Effector memory CD8-positive, alpha-beta T cell (primary cell): ENCODE measurements around the gene C1orf94.
"Not testable (repeated sequence)": the region's sequence is repeated elsewhere in the genome, so short reads cannot be mapped to it uniquely, and the experiment has no call there.

ENCODE experiments used
- ATAC-seq: fragments of 150-1000 bp; cut with Tn5 transposase; replicated peaks from 2 replicates; pipeline ENCODE4 v1.10.0; 2021; ENCODE audit warnings: mild to moderate bottlenecking, moderate library complexity
- DNase-seq, 3 experiments: peaks; one replicate each; pipeline ENCODE4 v3.0.0; 2021
- H3K27ac Mint-ChIP-seq, 2 donors: one replicate each; pipeline ENCODE4 v1.8.0; 2022; ENCODE audit warnings: mild to moderate bottlenecking in 2 of 2, mixed read lengths in 2 of 2, moderate library complexity in 2 of 2
- H3K27me3 Mint-ChIP-seq, 2 donors: one replicate each; pipeline ENCODE4 v1.8.0; 2022; ENCODE audit warnings: mixed read lengths in 2 of 2
- H3K36me3 Mint-ChIP-seq: one replicate; pipeline ENCODE4 v1.8.0; 2022; ENCODE audit warnings: mild to moderate bottlenecking, moderate library complexity, mixed read lengths; ENCODE audit not compliant: insufficient read depth
- H3K4me1 Mint-ChIP-seq, 2 donors: one replicate each; pipeline ENCODE4 v1.8.0; 2022; ENCODE audit warnings: low read depth in 2 of 2, mixed read lengths in 2 of 2
- H3K4me3 Mint-ChIP-seq, 2 donors: one replicate each; pipeline ENCODE4 v1.8.0; 2022; ENCODE audit warnings: mild to moderate bottlenecking in 2 of 2, mixed read lengths in 2 of 2, moderate library complexity in 2 of 2
- H3K9me3 Mint-ChIP-seq, 2 donors: one replicate each; pipeline ENCODE4 v1.8.0; 2022; ENCODE audit warnings: mixed read lengths in 2 of 2

C1orf94 gene

GRCh38 chr1:34175744-34176143, 963 bp upstream of the C1orf94 start:
- no peaks in the 10 kb centered on the region for H3K9me3 Mint-ChIP-seq
- no peak overlapping the region for H3K4me3 Mint-ChIP-seq
- no peaks in the 10 kb centered on the region for H3K4me1 Mint-ChIP-seq
- ATAC-seq (no peak), DNase-seq (no peak)
- no peaks in the 10 kb centered on the region for H3K36me3 Mint-ChIP-seq
- H3K27me3 Mint-ChIP-seq = peaks cover 50 to 62% of the 10 kb centered on the region in 2 donors
- no peak overlapping the region for H3K27ac Mint-ChIP-seq

GRCh38 chr1:34178072-34178471, 1.4 kb downstream of the C1orf94 start:
- H3K4me3 Mint-ChIP-seq = no peak overlapping the region
- no peaks in the 10 kb centered on the region for H3K4me1 Mint-ChIP-seq

GRCh38 chr1:34183381-34183780, 6.7 kb downstream of the C1orf94 start:
- H3K4me1 Mint-ChIP-seq, DNase-seq, H3K27ac Mint-ChIP-seq, H3K4me3 Mint-ChIP-seq, ATAC-seq, H3K9me3 Mint-ChIP-seq, H3K36me3 Mint-ChIP-seq: not testable (repeated sequence)
- peaks cover 43 to 51% of the 10 kb centered on the region in 2 donors for H3K27me3 Mint-ChIP-seq

More at GRCh38 chr1:34178072-34178471, 1.4 kb downstream of the C1orf94 start:
- Mint-ChIP-seq H3K36me3 (no peaks in the 10 kb centered on the region), H3K27me3 (peaks cover 52 to 72% of the 10 kb centered on the region in 2 donors), H3K9me3 (peaks cover 0 to 2% of the 10 kb centered on the region in 2 donors), H3K27ac (no peak overlapping the region)
- DNase-seq (no peak), ATAC-seq (no peak)

- H3K27me3 Mint-ChIP-seq = peaks cover 37 to 57% of the 10 kb centered on the region in 2 donors
- peaks cover 2% of the 10 kb centered on the region for H3K36me3 Mint-ChIP-seq
- ATAC-seq = no peak
- H3K4me1 Mint-ChIP-seq = no peaks in the 10 kb centered on the region
- H3K27ac Mint-ChIP-seq = no peak overlapping the region
- no peak overlapping the region for H3K4me3 Mint-ChIP-seq
- peaks cover 0 to 2% of the 10 kb centered on the region in 2 donors for H3K9me3 Mint-ChIP-seq
- DNase-seq = no peak
These were observed 10.2 kb downstream of the C1orf94 start for GRCh38 chr1:34186741-34187494.

GRCh38 chr1:34188418-34188817, 11.7 kb downstream of the C1orf94 start:
- peaks cover 0 to 2% of the 10 kb centered on the region in 2 donors for H3K9me3 Mint-ChIP-seq
- peaks cover 50 to 65% of the 10 kb centered on the region in 2 donors for H3K27me3 Mint-ChIP-seq
- peaks cover 2% of the 10 kb centered on the region for H3K36me3 Mint-ChIP-seq
- no peak overlapping the region for H3K4me3 Mint-ChIP-seq
- H3K27ac Mint-ChIP-seq = no peak overlapping the region
- DNase-seq = no peak
- no peaks in the 10 kb centered on the region for H3K4me1 Mint-ChIP-seq
- no peak for ATAC-seq

- H3K36me3 Mint-ChIP-seq = peaks cover 2% of the 10 kb centered on the region
- peaks cover 0 to 2% of the 10 kb centered on the region in 2 donors for H3K9me3 Mint-ChIP-seq
- H3K27ac Mint-ChIP-seq = no peak overlapping the region
- no peaks in the 10 kb centered on the region for H3K4me1 Mint-ChIP-seq
- ATAC-seq (no peak), DNase-seq (no peak)
- peaks cover 50 to 69% of the 10 kb centered on the region in 2 donors for H3K27me3 Mint-ChIP-seq
- no peak overlapping the region for H3K4me3 Mint-ChIP-seq
These were observed 12.3 kb downstream of the C1orf94 start for GRCh38 chr1:34188985-34189384.

- Mint-ChIP-seq H3K4me1 (no peaks in the 10 kb centered on the region), H3K4me3 (no peak overlapping the region), H3K27ac (no peak overlapping the region), H3K27me3 (peaks cover 50 to 70% of the 10 kb centered on the region in 2 donors), H3K36me3 (peaks cover 2% of the 10 kb centered on the region), H3K9me3 (peaks cover 0 to 2% of the 10 kb centered on the region in 2 donors)
- no peak for DNase-seq
- no peak for ATAC-seq
These were observed 14.0 kb downstream of the C1orf94 start for GRCh38 chr1:34190692-34191091.

- Mint-ChIP-seq H3K9me3 (peaks cover 0 to 2% of the 10 kb centered on the region in 2 donors), H3K27me3 (peaks cover 38 to 56% of the 10 kb centered on the region in 2 donors), H3K36me3 (peaks cover 2% of the 10 kb centered on the region), H3K4me3 (no peak overlapping the region), H3K4me1 (no peaks in the 10 kb centered on the region), H3K27ac (no peak overlapping the region)
- no peak for ATAC-seq
- no peak for DNase-seq
These were observed 15.9 kb downstream of the C1orf94 start for GRCh38 chr1:34192621-34193020.

- Mint-ChIP-seq H3K36me3 (no peaks in the 10 kb centered on the region), H3K9me3 (no peaks in the 10 kb centered on the region), H3K27me3 (peaks cover 10 to 31% of the 10 kb centered on the region in 2 donors), H3K27ac (no peak overlapping the region), H3K4me3 (no peak overlapping the region), H3K4me1 (no peaks in the 10 kb centered on the region)
- ATAC-seq = no peak
- DNase-seq = no peak
These were observed 23.2 kb downstream of the C1orf94 start for GRCh38 chr1:34199927-34200326.

- ATAC-seq (no peak), DNase-seq (no peak)
- Mint-ChIP-seq H3K27ac (no peak overlapping the region), H3K36me3 (no peaks in the 10 kb centered on the region), H3K9me3 (no peaks in the 10 kb centered on the region), H3K27me3 (no peaks in the 10 kb centered on the region), H3K4me1 (no peaks in the 10 kb centered on the region), H3K4me3 (no peak overlapping the region)
These were observed 36.0 kb downstream of the C1orf94 start for GRCh38 chr1:34212673-34213072.

GRCh38 chr1:34213956-34214355, 37.2 kb downstream of the C1orf94 start:
- peaks cover 0 to 5% of the 10 kb centered on the region in 2 donors for H3K27me3 Mint-ChIP-seq

GRCh38 chr1:34231441-34231840, 54.7 kb downstream of the C1orf94 start:
- Mint-ChIP-seq H3K27me3 (peaks cover 36 to 37% of the 10 kb centered on the region in 2 donors), H3K36me3 (peaks cover 3% of the 10 kb centered on the region), H3K4me3 (no peak overlapping the region), H3K27ac (no peak overlapping the region), H3K4me1 (no peaks in the 10 kb centered on the region), H3K9me3 (no peaks in the 10 kb centered on the region)
- DNase-seq (no peak), ATAC-seq (no peak)

More at GRCh38 chr1:34213956-34214355, 37.2 kb downstream of the C1orf94 start:
- Mint-ChIP-seq H3K9me3 (no peaks in the 10 kb centered on the region), H3K27ac (no peak overlapping the region), H3K36me3 (no peaks in the 10 kb centered on the region), H3K4me1 (no peaks in the 10 kb centered on the region), H3K4me3 (no peak overlapping the region)
- no peak for DNase-seq
- ATAC-seq = no peak

- H3K27ac Mint-ChIP-seq = no peak overlapping the region
- no peak overlapping the region for H3K4me3 Mint-ChIP-seq
- H3K36me3 Mint-ChIP-seq = no peaks in the 10 kb centered on the region
- no peaks in the 10 kb centered on the region for H3K4me1 Mint-ChIP-seq
- ATAC-seq (no peak), DNase-seq (no peak)
- H3K9me3 Mint-ChIP-seq = peaks cover 0 to 7% of the 10 kb centered on the region in 2 donors
- peaks cover 22 to 29% of the 10 kb centered on the region in 2 donors for H3K27me3 Mint-ChIP-seq
These were observed 58.9 kb downstream of the C1orf94 start for GRCh38 chr1:34235594-34235993.

- Mint-ChIP-seq H3K4me3 (no peak overlapping the region), H3K27me3 (peaks cover 17 to 24% of the 10 kb centered on the region in 2 donors), H3K36me3 (no peaks in the 10 kb centered on the region), H3K27ac (no peak overlapping the region), H3K9me3 (peaks cover 0 to 7% of the 10 kb centered on the region in 2 donors), H3K4me1 (no peaks in the 10 kb centered on the region)
- DNase-seq = no peak
- ATAC-seq = no peak
These were observed 59.4 kb downstream of the C1orf94 start for GRCh38 chr1:34236089-34236488.
